PC-9 (cell line): Measurements from ENCODE around the gene URB1. TPM values are rescaled to one million over a fixed set of nuclear protein-coding genes. Genes with fewer than 3 reads are reported as not detected.

Source experiments
- BruUV-seq: library from RNA; stranded (reverse); fragments of 400-500 nt; replicated peaks from 2 replicates; lab custom pipeline; 2021; lab: Mats Ljungman, UMichigan
- CTCF ChIA-PET: fragments of 300-600 bp; sonication (Branson Sonifier 250); formaldehyde crosslinking; loops from one replicate; lab custom pipeline; 2022; ENCODE audit warnings: antibody characterized with exemption; lab: Charles Lee
- POLR2A ChIA-PET: fragments of 300-600 bp; sonication (Branson Sonifier 250); formaldehyde crosslinking; loops from one replicate; lab custom pipeline; 2022; ENCODE audit warnings: antibody characterized with exemption; ENCODE audit not compliant: unreplicated experiment; lab: Charles Lee
- DNase-seq, 2 experiments: peaks; one replicate each; pipeline versions ENCODE4 v3.0.0 to v3.0.0-alpha.2; 2015 to 2022; ENCODE audit warnings: mixed read lengths in 1 of 2
- H2AFZ ChIP-seq: fragments of 200-600 bp; sonication (generic); 2 replicates; pipeline ENCODE4 v1.8.1; 2017; ENCODE audit warnings: antibody characterized with exemption
- H3F3A ChIP-seq: fragments of 200-600 bp; sonication (generic); 2 replicates; pipeline ENCODE4 v1.8.1; 2017; ENCODE audit warnings: antibody characterized with exemption, mild to moderate bottlenecking, low read depth; ENCODE audit not compliant: insufficient read depth
- H3K27ac ChIP-seq: fragments of 200-600 bp; sonication (generic); 2 replicates; pipeline ENCODE4 v1.6.1; 2016; ENCODE audit warnings: mixed run types
- H3K27me3 ChIP-seq: fragments of 200-600 bp; sonication (generic); 2 replicates; pipeline ENCODE4 v1.6.1; 2016; ENCODE audit warnings: low read depth, mixed run types; ENCODE audit not compliant: insufficient read depth
- H3K36me3 ChIP-seq: fragments of 200-600 bp; sonication (generic); 2 replicates; pipeline ENCODE4 v1.6.1; 2016; ENCODE audit warnings: low read depth, mixed run types
- H3K4me1 ChIP-seq: fragments of 200-600 bp; sonication (generic); replicated peaks from 2 replicates; pipeline ENCODE4 v1.6.1; 2016; ENCODE audit warnings: mixed run types; ENCODE audit not compliant: insufficient read depth
- H3K4me2 ChIP-seq: fragments of 200-600 bp; sonication (generic); 2 replicates; pipeline ENCODE4 v1.6.1; 2017; ENCODE audit warnings: mixed run types
- H3K4me3 ChIP-seq: fragments of 200-600 bp; sonication (generic); 2 replicates; pipeline ENCODE4 v1.6.1; 2016; ENCODE audit warnings: mixed run types
- H3K79me2 ChIP-seq: fragments of 200-600 bp; sonication (generic); 2 replicates; pipeline ENCODE4 v1.6.1; 2017; ENCODE audit warnings: low read depth, mixed run types
- H3K9me2 ChIP-seq: fragments of 200-600 bp; sonication (generic); 2 replicates; pipeline ENCODE4 v1.8.1; 2017; ENCODE audit warnings: mild to moderate bottlenecking; ENCODE audit not compliant: insufficient read depth
- H3K9me3 ChIP-seq: fragments of 200-600 bp; sonication (generic); 2 replicates; pipeline ENCODE4 v1.8.1; 2016; ENCODE audit warnings: low read depth; ENCODE audit not compliant: insufficient read depth
- H4K20me1 ChIP-seq: fragments of 200-600 bp; sonication (generic); 2 replicates; pipeline ENCODE4 v1.8.1; 2017; ENCODE audit not compliant: insufficient read depth
- CTCF ChIP-seq: fragments of 200-600 bp; sonication (generic); conservative IDR thresholded peaks from 2 replicates; pipeline ENCODE4 v1.6.1; 2017; ENCODE audit warnings: mixed run types, antibody characterized with exemption, mild to moderate bottlenecking, moderate library complexity
- EZH2 ChIP-seq: fragments of 200-600 bp; sonication (generic); IDR thresholded peaks from 2 replicates; pipeline ENCODE4 v1.8.0; 2017; ENCODE audit warnings: antibody characterized with exemption, low read depth
- intact Hi-C: fragments of 100-400 bp; cut with micrococcal nuclease; formaldehyde crosslinking; loops from one replicate; pipeline ENCODE4 v1.10.0; 2022; ENCODE audit not compliant: unreplicated experiment
- total RNA-seq: library from RNA; stranded (reverse); gene quantifications from 2 replicates; pipeline ENCODE4 v1.2.3, GENCODE V29; 2021

URB1 gene
- total RNA-seq, 1 experiment from 2014 or later = 11.0 TPM

DNA sequence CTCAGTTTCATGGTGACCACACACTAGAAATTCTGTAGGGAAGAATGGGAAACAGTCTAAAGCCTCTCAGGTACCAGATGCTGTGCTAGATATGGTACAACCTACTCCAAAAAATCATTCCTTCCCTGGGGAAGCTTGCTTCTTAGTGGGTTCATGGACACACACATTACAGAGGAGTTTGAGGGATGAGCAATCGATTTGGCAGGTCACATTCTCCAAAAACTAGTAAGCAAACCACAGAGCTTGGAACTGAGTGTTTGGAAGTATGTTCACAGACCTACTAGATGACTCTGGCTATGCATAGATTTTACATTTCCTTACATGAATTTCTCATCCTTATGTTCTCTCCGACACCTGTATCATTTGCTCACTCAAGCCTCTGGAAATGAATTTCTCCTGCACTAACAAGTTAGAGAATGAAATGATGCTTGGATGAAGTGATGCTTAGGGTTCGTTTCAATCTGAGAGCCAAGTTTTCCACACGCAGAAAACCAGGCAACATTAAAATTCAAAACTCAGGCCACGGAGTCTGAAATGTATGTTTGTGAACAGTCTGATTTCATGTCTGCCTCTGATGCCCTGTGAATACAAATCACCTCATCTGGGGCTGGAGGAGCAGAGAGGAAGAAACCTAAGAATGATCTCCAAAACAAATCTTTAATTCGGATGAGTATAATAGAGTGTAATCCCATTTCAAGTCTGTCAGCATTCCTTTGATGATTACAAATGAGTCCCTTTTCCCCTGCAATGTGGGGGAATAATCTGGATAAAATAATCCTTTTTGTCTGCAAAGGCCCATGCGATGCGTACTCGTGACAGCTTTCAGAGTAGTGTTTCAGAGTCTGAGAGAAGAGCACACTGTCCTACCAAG is 30.7 kb upstream of the URB1 start:
- H3K4me3 ChIP-seq = no peak overlapping the region
- ChIA-PET CTCF (interaction anchor here (0.7 kb wide), 1 partner anchor 146 kb away, joined by 4 read pairs; no protein-coding TSS in a partner anchor), POLR2A (interaction anchor here (0.7 kb wide), 2 partner anchors 33 to 93 kb away, joined by 3 read pairs; no protein-coding TSS in a partner anchor)
- no peak overlapping the region for H3K27ac ChIP-seq
- H3K27me3 ChIP-seq = no peaks in the 10 kb centered on the region
- no peaks in the 10 kb centered on the region for H3K9me2 ChIP-seq
- intact Hi-C loops = no loop called here
- H3K36me3 ChIP-seq = no peaks in the 10 kb centered on the region
- H3K4me1 ChIP-seq = no peaks in the 10 kb centered on the region
- no peaks in the 10 kb centered on the region for H4K20me1 ChIP-seq
- no peak for TF ChIP-seq CTCF
- no peak for TF ChIP-seq EZH2
- H3K4me2 ChIP-seq = no peak overlapping the region
- no peak overlapping the region for H2AFZ ChIP-seq
- no TSS peak for BruUV-seq
- DNase-seq = no peak
- no peaks in the 10 kb centered on the region for H3K9me3 ChIP-seq
- H3K79me2 ChIP-seq = no peaks in the 10 kb centered on the region
- no peaks in the 10 kb centered on the region for H3F3A ChIP-seq

DNA sequence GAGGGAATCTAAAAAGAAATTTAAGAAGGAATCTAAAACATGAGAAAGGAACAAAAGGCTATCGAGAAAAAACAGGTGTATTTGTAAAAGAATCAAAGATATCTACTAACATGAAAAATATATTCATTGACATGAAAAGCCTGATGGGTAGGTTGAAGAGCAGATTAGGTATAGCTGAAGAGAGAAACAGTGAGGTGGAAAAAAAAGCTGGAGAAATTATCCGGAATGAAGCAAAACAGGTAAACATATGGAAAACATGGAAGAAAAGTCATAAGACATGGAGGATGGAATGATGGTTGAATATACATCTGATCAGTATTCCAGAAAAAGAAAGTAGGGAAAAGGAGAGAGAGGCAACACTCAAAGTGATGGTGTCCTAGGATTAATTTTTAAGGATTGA is 29.3 kb upstream of the URB1 start:
- TF ChIP-seq CTCF = no peak
- no peak for TF ChIP-seq EZH2
- intact Hi-C loops = no loop called here
- H3K27ac ChIP-seq = no peak overlapping the region
- CTCF ChIA-PET = no interaction called here
- BruUV-seq = no TSS peak
- no peaks in the 10 kb centered on the region for H3K9me3 ChIP-seq
- no peaks in the 10 kb centered on the region for H3K36me3 ChIP-seq
- POLR2A ChIA-PET = no interaction called here
- no peak for DNase-seq
- no peak overlapping the region for H3K4me3 ChIP-seq
- no peaks in the 10 kb centered on the region for H3K4me1 ChIP-seq
- no peaks in the 10 kb centered on the region for H3F3A ChIP-seq
- H3K79me2 ChIP-seq = no peaks in the 10 kb centered on the region
- H2AFZ ChIP-seq = no peak overlapping the region
- H3K9me2 ChIP-seq = no peaks in the 10 kb centered on the region
- no peak overlapping the region for H3K4me2 ChIP-seq
- H4K20me1 ChIP-seq = no peaks in the 10 kb centered on the region
- no peaks in the 10 kb centered on the region for H3K27me3 ChIP-seq

- intact Hi-C loops = no loop called here
- ChIA-PET POLR2A (no interaction called here), CTCF (no interaction called here)
- no peaks in the 10 kb centered on the region for H3K9me3 ChIP-seq
- H2AFZ ChIP-seq = no peak overlapping the region
- H3K27me3 ChIP-seq = peaks cover 5% of the 10 kb centered on the region; the same call in 1 of the 2 replicates
- H3K27ac ChIP-seq = no peak overlapping the region
- H3K4me3 ChIP-seq = no peak overlapping the region
- H3K79me2 ChIP-seq = no peaks in the 10 kb centered on the region
- no TSS peak for BruUV-seq
- H3K36me3 ChIP-seq = no peaks in the 10 kb centered on the region
- no peak for TF ChIP-seq EZH2
- no peaks in the 10 kb centered on the region for H3K9me2 ChIP-seq
- no peaks in the 10 kb centered on the region for H4K20me1 ChIP-seq
- H3F3A ChIP-seq = no peaks in the 10 kb centered on the region
- DNase-seq = no peak
- H3K4me1 ChIP-seq = no peaks in the 10 kb centered on the region
- H3K4me2 ChIP-seq = no peak overlapping the region
Measured at GRCh38 chr21:32418146-32418545, 25.3 kb upstream of the URB1 start.
